Esophagus (tissue), 2 donors: Measurements from ENCODE around the gene IFRD2. TPM values are rescaled to one million over a fixed set of nuclear protein-coding genes. Genes with fewer than 3 reads are reported as not detected.

ENCODE experiments used
- H3K27ac ChIP-seq, 2 donors: one replicate each; pipeline ENCODE4 v1.5.1; 2013; ENCODE audit warnings: low read depth in 2 of 2, mild to moderate bottlenecking in 2 of 2, inconsistent platforms in 1 of 2, low read length in 1 of 2, moderate library complexity in 1 of 2
- H3K27me3 ChIP-seq, 2 donors: one replicate each; pipeline ENCODE4 v1.6.1; 2013; ENCODE audit warnings: low read length in 2 of 2, control low read depth in 1 of 2, mild to moderate bottlenecking in 1 of 2; ENCODE audit not compliant: insufficient read depth in 2 of 2, control insufficient read depth in 1 of 2
- H3K36me3 ChIP-seq, 2 donors: one replicate each; pipeline ENCODE4 v1.6.1; 2013; ENCODE audit warnings: low read length in 1 of 2; ENCODE audit not compliant: control insufficient read depth in 2 of 2, insufficient read depth in 2 of 2
- H3K4me1 ChIP-seq, 2 donors: one replicate each; pipeline ENCODE4 v1.6.1; 2013; ENCODE audit warnings: low read length in 1 of 2; ENCODE audit not compliant: control insufficient read depth in 2 of 2, insufficient read depth in 2 of 2
- H3K4me3 ChIP-seq, 2 donors: one replicate each; pipeline ENCODE4 v1.5.1; 2013; ENCODE audit warnings: low read length in 2 of 2, mild to moderate bottlenecking in 2 of 2, low read depth in 1 of 2, moderate library complexity in 1 of 2
- H3K9me3 ChIP-seq, 2 donors: one replicate each; pipeline ENCODE4 v1.6.1; 2013; ENCODE audit warnings: mild to moderate bottlenecking in 2 of 2, low read depth in 1 of 2, low read length in 1 of 2, moderate library complexity in 1 of 2; ENCODE audit not compliant: control insufficient read depth in 2 of 2, insufficient read depth in 1 of 2
- WGBS, 2 donors: extraction: QIAGEN DNeasy Blood & Tissue Kit; methylation state at CpG; one replicate each; pipeline ENCODE4 v1.1.7; 2013; 5-methylcytosine and 5-hydroxymethylcytosine counted together
- polyA plus RNA-seq, 2 donors: library from polyadenylated mRNA; stranded (reverse); fragments of 200-250 nt; gene quantifications; one replicate each; pipeline ENCODE4 v1.2.3, GENCODE V29; 2013
- donor health status: healthy with polysubstance abuse.
- donor health status: Bipolar disorder and iron deficiency.

Gene IFRD2
- polyA plus RNA-seq, 2 donors = 65.6 to 69.5 TPM

GRCh38 chr3:50334339-50335075 is 42.3 kb upstream of the IFRD2 start:
- H3K36me3 ChIP-seq = peaks cover 16 to 21% of the 10 kb centered on the region in 2 donors
- peaks cover 4 to 6% of the 10 kb centered on the region in 2 donors for H3K4me1 ChIP-seq
- H3K27me3 ChIP-seq = no peaks in the 10 kb centered on the region
- H3K4me3 ChIP-seq = no peak overlapping the region
- H3K9me3 ChIP-seq = peaks cover 0 to 2% of the 10 kb centered on the region in 2 donors
- WGBS, 2 donors = 44 to 52% methylated on average over 5 of the region's 5 CpGs
- peak overlapping the region; percentile 54 to 60 for H3K27ac ChIP-seq

- WGBS, 2 donors = 59 to 65% methylated on average over 12 of the region's 12 CpGs
- Histone ChIP-seq H3K4me3 (no peak overlapping the region), H3K27me3 (no peaks in the 10 kb centered on the region), H3K9me3 (peaks cover 0 to 2% of the 10 kb centered on the region in 2 donors), H3K36me3 (peaks cover 16 to 21% of the 10 kb centered on the region in 2 donors), H3K27ac (peak overlapping the region; percentile 54 to 60), H3K4me1 (peaks cover 4 to 6% of the 10 kb centered on the region in 2 donors)
Observed at GRCh38 chr3:50333744-50334328, 41.6 kb upstream of the IFRD2 start.

GRCh38 chr3:50331364-50331907 is 39.2 kb upstream of the IFRD2 start:
- Histone ChIP-seq H3K4me1 (peaks cover 0 to 9% of the 10 kb centered on the region in 2 donors), H3K9me3 (peaks cover 0 to 2% of the 10 kb centered on the region in 2 donors), H3K27ac (no peak overlapping the region), H3K4me3 (no peak overlapping the region), H3K27me3 (no peaks in the 10 kb centered on the region), H3K36me3 (peaks cover 16 to 21% of the 10 kb centered on the region in 2 donors)
- WGBS, 2 donors = 92 to 95% methylated on average over 19 of the region's 19 CpGs

- 94% methylated on average over 10 of the region's 10 CpGs for WGBS, 2 donors
- H3K9me3 ChIP-seq = peaks cover 0 to 2% of the 10 kb centered on the region in 2 donors
- no peak overlapping the region for H3K27ac ChIP-seq
- H3K4me3 ChIP-seq = no peak overlapping the region
- H3K36me3 ChIP-seq = peaks cover 16 to 31% of the 10 kb centered on the region in 2 donors
- peaks cover 0 to 9% of the 10 kb centered on the region in 2 donors for H3K4me1 ChIP-seq
- H3K27me3 ChIP-seq = no peaks in the 10 kb centered on the region
Observed at GRCh38 chr3:50330330-50330729, 38.1 kb upstream of the IFRD2 start.

- Histone ChIP-seq H3K4me1 (peaks cover 0 to 9% of the 10 kb centered on the region in 2 donors), H3K4me3 (peak within 1 kb of the TSS; percentile 91 to 97), H3K9me3 (peaks cover 0 to 2% of the 10 kb centered on the region in 2 donors), H3K27me3 (no peaks in the 10 kb centered on the region), H3K36me3 (peaks cover 16 to 31% of the 10 kb centered on the region in 2 donors), H3K27ac (peak within 1 kb of the TSS; percentile 88 to 92)
- WGBS, 2 donors = 2% methylated on average over 55 of the region's 55 CpGs
Observed at GRCh38 chr3:50327943-50328691, 35.9 kb upstream of the IFRD2 start, which contains the start of gene TUSC2. TUSC2 (minus strand) TSS chr3:50328223; CDS start chr3:50328099, 124 bp downstream.

GRCh38 chr3:50327129-50327528 is 34.9 kb upstream of the IFRD2 start:
- Histone ChIP-seq H3K27ac (peak overlapping the region in 1 of 2 donors; percentile 92), H3K36me3 (peaks cover 16 to 28% of the 10 kb centered on the region in 2 donors), H3K9me3 (peaks cover 0 to 2% of the 10 kb centered on the region in 2 donors), H3K4me1 (peaks cover 0 to 9% of the 10 kb centered on the region in 2 donors), H3K27me3 (no peaks in the 10 kb centered on the region), H3K4me3 (peak overlapping the region; percentile 91 to 97)
- WGBS, 2 donors = 59 to 60% methylated on average over 4 of the region's 4 CpGs

- Histone ChIP-seq H3K9me3 (peaks cover 0 to 2% of the 10 kb centered on the region in 2 donors), H3K27me3 (no peaks in the 10 kb centered on the region), H3K4me3 (no peak overlapping the region), H3K27ac (no peak overlapping the region), H3K36me3 (peaks cover 10 to 20% of the 10 kb centered on the region in 2 donors), H3K4me1 (peaks cover 0 to 9% of the 10 kb centered on the region in 2 donors)
- 88 to 89% methylated on average over 8 of the region's 8 CpGs for WGBS, 2 donors
Observed at GRCh38 chr3:50326182-50326541, 33.9 kb upstream of the IFRD2 start.

- Histone ChIP-seq H3K27ac (peak overlapping the region in 1 of 2 donors; percentile 47), H3K27me3 (no peaks in the 10 kb centered on the region), H3K9me3 (peaks cover 0 to 2% of the 10 kb centered on the region in 2 donors), H3K36me3 (peaks cover 6 to 15% of the 10 kb centered on the region in 2 donors), H3K4me1 (peaks cover 0 to 9% of the 10 kb centered on the region in 2 donors), H3K4me3 (no peak overlapping the region)
- WGBS, 2 donors = 84 to 85% methylated on average over 11 of the region's 11 CpGs
Observed at GRCh38 chr3:50325497-50326181, 33.4 kb upstream of the IFRD2 start.

GRCh38 chr3:50325113-50325480 is 32.9 kb upstream of the IFRD2 start:
- peaks cover 0 to 13% of the 10 kb centered on the region in 2 donors for H3K4me1 ChIP-seq
- peak overlapping the region in 1 of 2 donors; percentile 47 for H3K27ac ChIP-seq
- no peak overlapping the region for H3K4me3 ChIP-seq
- no peaks in the 10 kb centered on the region for H3K27me3 ChIP-seq
- 73 to 88% methylated on average over 2 of the region's 2 CpGs for WGBS, 2 donors
- H3K36me3 ChIP-seq = peaks cover 1 to 10% of the 10 kb centered on the region in 2 donors
- H3K9me3 ChIP-seq = no peaks in the 10 kb centered on the region
